Mucosa of gallbladder (tissue), 1 donor: ENCODE measurements around the gene OGDH. TPM values are rescaled to one million over a fixed set of nuclear protein-coding genes. Genes with fewer than 3 reads are reported as not detected.

Experiments used
- DNase-seq: peaks from one replicate; pipeline ENCODE4 v3.0.0-alpha.2; 2020; ENCODE audit warnings: low spot score
- total RNA-seq: library from RNA; stranded (reverse); gene quantifications from one replicate; pipeline ENCODE4 v1.2.1, GENCODE V29; 2021
- donor health status: DM: no; HTN: no; CAD: no.

Gene OGDH
- total RNA-seq, 1 donor from 2014 or later = 114 TPM

- no peak for DNase-seq
Measured at GRCh38 chr7:44736896-44737295, 130.5 kb downstream of the OGDH start.

- DNase-seq = no peak
Measured at GRCh38 chr7:44738051-44738723, 131.8 kb downstream of the OGDH start.

- DNase-seq = no peak
Measured at GRCh38 chr7:44738876-44739665, 132.6 kb downstream of the OGDH start.

GRCh38 chr7:44740055-44740454, 133.6 kb downstream of the OGDH start:
- no peak for DNase-seq

GRCh38 chr7:44743750-44744149, 137.3 kb downstream of the OGDH start:
- DNase-seq = no peak

GRCh38 chr7:44748045-44748947, 141.9 kb downstream of the OGDH start, which contains the start of gene ZMIZ2:
TSS of gene ZMIZ2 (plus strand) at chr7:44748847. CDS start at chr7:44756250, 7,403 bp downstream.
- DNase-seq = peak; percentile 92

- DNase-seq = no peak
Measured at GRCh38 chr7:44748948-44749731, 142.7 kb downstream of the OGDH start.

GRCh38 chr7:44749992-44750391, 143.6 kb downstream of the OGDH start:
- DNase-seq = no peak

- no peak for DNase-seq
Measured at GRCh38 chr7:44750424-44750823, 144.0 kb downstream of the OGDH start.

GRCh38 chr7:44750921-44751571, 144.6 kb downstream of the OGDH start:
- no peak for DNase-seq

GRCh38 chr7:44752822-44753221, 146.4 kb downstream of the OGDH start:
- no peak for DNase-seq

- no peak for DNase-seq
Measured at GRCh38 chr7:44754802-44755697, 148.6 kb downstream of the OGDH start.

GRCh38 chr7:44755698-44756627, 149.5 kb downstream of the OGDH start:
- DNase-seq = no peak

- DNase-seq = no peak
Measured at GRCh38 chr7:44756904-44757303, 150.5 kb downstream of the OGDH start.

- no peak for DNase-seq
Measured at GRCh38 chr7:44757311-44757710, 150.9 kb downstream of the OGDH start.

- no peak for DNase-seq
Measured at GRCh38 chr7:44757739-44758138, 151.3 kb downstream of the OGDH start.
